Esophagus muscularis mucosa (tissue), 3 donors: ENCODE results near the gene MBOAT1.

Source experiments
- EP300 ChIP-seq: sonication (generic); formaldehyde crosslinking; IDR thresholded peaks from one replicate; pipeline ENCODE4 v1.6.1; 2017; ENCODE audit warnings: antibody characterized with exemption
- TF ChIP-seq, protein P1 (sequence below), 3 experiments: fragments of 200-600 bp in 2 of 3; fragments of 450-650 bp in 1 of 3; sonication (generic) in 2 of 3; IDR thresholded peaks; one replicate each; pipeline ENCODE4 v1.5.1; 2017 to 2019; ENCODE audit warnings: antibody characterized with exemption in 3 of 3, mild to moderate bottlenecking in 2 of 3, moderate library complexity in 1 of 3

DNA sequence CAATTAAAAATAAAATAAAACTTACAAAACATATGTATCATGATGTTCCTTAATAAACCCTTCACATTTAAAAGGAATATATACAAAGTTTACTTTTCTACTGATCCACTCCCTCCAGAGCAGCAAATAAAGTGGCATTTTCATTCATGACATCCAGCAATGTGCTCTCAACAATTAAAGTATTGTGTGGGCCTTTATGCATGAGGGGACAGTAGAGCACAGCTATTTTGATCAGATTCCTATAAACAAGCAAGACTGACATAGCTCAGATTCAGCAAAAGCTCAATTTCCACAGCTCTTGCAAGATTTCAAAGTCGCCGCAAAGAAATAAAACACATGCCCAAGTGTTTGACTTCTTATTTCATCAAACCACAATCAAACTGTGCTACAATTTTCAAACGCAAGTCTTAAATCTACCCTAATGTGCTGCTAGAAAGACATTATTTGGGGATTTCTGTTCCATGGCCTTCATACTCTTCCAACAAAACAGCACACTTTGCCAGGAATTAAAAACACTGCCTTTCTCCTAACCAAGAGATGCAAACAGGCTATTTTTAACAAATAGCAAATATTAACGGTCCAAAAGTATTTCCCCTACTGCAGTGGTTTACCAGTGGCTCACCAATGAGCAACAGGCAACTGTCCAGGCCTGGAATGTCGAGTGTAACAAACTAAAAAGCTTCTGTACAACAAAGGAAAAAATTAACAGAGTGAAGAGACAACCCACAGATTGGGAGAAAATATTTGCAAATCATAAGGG is 52.3 kb downstream of the MBOAT1 start:
- TF ChIP-seq, protein P1, sequence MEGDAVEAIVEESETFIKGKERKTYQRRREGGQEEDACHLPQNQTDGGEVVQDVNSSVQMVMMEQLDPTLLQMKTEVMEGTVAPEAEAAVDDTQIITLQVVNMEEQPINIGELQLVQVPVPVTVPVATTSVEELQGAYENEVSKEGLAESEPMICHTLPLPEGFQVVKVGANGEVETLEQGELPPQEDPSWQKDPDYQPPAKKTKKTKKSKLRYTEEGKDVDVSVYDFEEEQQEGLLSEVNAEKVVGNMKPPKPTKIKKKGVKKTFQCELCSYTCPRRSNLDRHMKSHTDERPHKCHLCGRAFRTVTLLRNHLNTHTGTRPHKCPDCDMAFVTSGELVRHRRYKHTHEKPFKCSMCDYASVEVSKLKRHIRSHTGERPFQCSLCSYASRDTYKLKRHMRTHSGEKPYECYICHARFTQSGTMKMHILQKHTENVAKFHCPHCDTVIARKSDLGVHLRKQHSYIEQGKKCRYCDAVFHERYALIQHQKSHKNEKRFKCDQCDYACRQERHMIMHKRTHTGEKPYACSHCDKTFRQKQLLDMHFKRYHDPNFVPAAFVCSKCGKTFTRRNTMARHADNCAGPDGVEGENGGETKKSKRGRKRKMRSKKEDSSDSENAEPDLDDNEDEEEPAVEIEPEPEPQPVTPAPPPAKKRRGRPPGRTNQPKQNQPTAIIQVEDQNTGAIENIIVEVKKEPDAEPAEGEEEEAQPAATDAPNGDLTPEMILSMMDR (IDR thresholded peaks at IDR 0.05) = no peak
- no peak for TF ChIP-seq EP300
